K562 (cell line): Measurements from ENCODE around the gene TTBK1. TPM values are rescaled to one million over a fixed set of nuclear protein-coding genes. Genes with fewer than 3 reads are reported as not detected.

Experiments
- BCL6 ChIP-seq: fragments of 250-450 bp; sonication (Bioruptor Pico); IDR thresholded peaks from 2 replicates; pipeline ENCODE4 v1.4.0; 2020
- DIDO1 ChIP-seq: fragments of 450-650 bp; IDR thresholded peaks from 2 replicates; pipeline ENCODE4 v1.6.1; 2016; ENCODE audit warnings: low read depth, missing biosample characterization, missing genetic modification characterization
- E2F5 ChIP-seq: sonication (generic); formaldehyde crosslinking; IDR thresholded peaks from 2 replicates; pipeline ENCODE4 v1.8.0; 2022; ENCODE audit warnings: mild to moderate bottlenecking, missing genetic modification reagents
- ETS2 ChIP-seq: IDR thresholded peaks from 2 replicates; pipeline ENCODE4 v1.6.1; 2016; ENCODE audit warnings: borderline replicate concordance, missing genetic modification characterization, mild to moderate bottlenecking, moderate library complexity, missing compliant biosample characterization; ENCODE audit not compliant: poor library complexity, severe bottlenecking
- FOS ChIP-seq: IDR thresholded peaks from 3 replicates; pipeline ENCODE4 v1.6.1; 2011; ENCODE audit not compliant: insufficient read length; ENCODE audit errors: extremely low read depth
- FOXA3 ChIP-seq, 2 experiments: fragments of 450-650 bp in 1 of 2; sonication (generic) in 1 of 2; formaldehyde crosslinking; IDR thresholded peaks in 1 of 2; conservative IDR thresholded peaks in 1 of 2; 2 replicates each; pipeline versions ENCODE4 v1.4.0 to v1.8.0; 2020 to 2022; ENCODE audit warnings: mild to moderate bottlenecking in 2 of 2, missing genetic modification reagents in 1 of 2
- LCOR ChIP-seq: sonication (generic); formaldehyde crosslinking; IDR thresholded peaks from 2 replicates; pipeline ENCODE4 v1.8.0; 2022; ENCODE audit warnings: mild to moderate bottlenecking, missing genetic modification reagents
- LEF1 ChIP-seq: fragments of 450-650 bp; IDR thresholded peaks from 2 replicates; pipeline ENCODE4 v1.6.1; 2016; ENCODE audit warnings: mild to moderate bottlenecking
- MAFF ChIP-seq: IDR thresholded peaks from 2 replicates; pipeline ENCODE4 v1.6.1; 2012; ENCODE audit warnings: low read length, improper control_type of control experiment
- MNT ChIP-seq, 2 experiments: fragments of 450-650 bp; conservative IDR thresholded peaks; 2 replicates each; pipeline ENCODE4 v1.6.1; 2017; ENCODE audit warnings: mild to moderate bottlenecking in 2 of 2, moderate library complexity in 2 of 2
- NEUROD1 ChIP-seq: fragments of 150-350 bp; IDR thresholded peaks from 2 replicates; pipeline ENCODE4 v1.6.1; 2014; ENCODE audit warnings: borderline replicate concordance, low read length, low read depth; ENCODE audit not compliant: partially characterized antibody
- NRF1 ChIP-seq, 2 experiments: fragments of 450-650 bp; IDR thresholded peaks in 1 of 2; conservative IDR thresholded peaks in 1 of 2; 2 replicates each; pipeline ENCODE4 v1.6.1; 2014; ENCODE audit warnings: mild to moderate bottlenecking in 2 of 2
- PURB ChIP-seq: sonication (generic); formaldehyde crosslinking; IDR thresholded peaks from 2 replicates; pipeline ENCODE4 v1.9.0; 2021; ENCODE audit warnings: low read depth, mild to moderate bottlenecking, missing genetic modification reagents
- RAD51 ChIP-seq: fragments of 450-650 bp; IDR thresholded peaks from 2 replicates; pipeline ENCODE4 v1.7.1; 2016; ENCODE audit warnings: low read depth, mild to moderate bottlenecking, borderline replicate concordance
- SAP30 ChIP-seq: fragments of 200-600 bp; sonication (generic); IDR thresholded peaks from 2 replicates; pipeline ENCODE4 v1.6.1; 2012; ENCODE audit warnings: borderline replicate concordance, low read depth, mild to moderate bottlenecking, moderate library complexity, low read length, control low read depth, inconsistent platforms; ENCODE audit not compliant: insufficient read depth, poor library complexity, severe bottlenecking
- TCF15 ChIP-seq: fragments of 250-450 bp; sonication (Bioruptor Pico); IDR thresholded peaks from 2 replicates; pipeline ENCODE4 v1.8.0; 2022; ENCODE audit warnings: moderate library complexity, mild to moderate bottlenecking, inconsistent platforms
- ZKSCAN8 ChIP-seq: fragments of 200-800 bp; sonication (Bioruptor generic); IDR thresholded peaks from 2 replicates; pipeline ENCODE4 v1.6.1; 2016; ENCODE audit warnings: missing genetic modification characterization, missing compliant biosample characterization
- ZNF239 ChIP-seq: fragments of 250-450 bp; sonication (Bioruptor Pico); IDR thresholded peaks from 2 replicates; pipeline ENCODE4 v1.4.0; 2020; ENCODE audit warnings: mild to moderate bottlenecking
- ZSCAN32 ChIP-seq: fragments of 450-650 bp; formaldehyde crosslinking; IDR thresholded peaks from 2 replicates; pipeline ENCODE4 v1.4.0; 2020; ENCODE audit warnings: mild to moderate bottlenecking, moderate library complexity
- polyA plus RNA-seq, 8 experiments: library from polyadenylated mRNA; depleted of rRNA in 4 of 8; stranded (reverse) in 5 of 8; unstranded in 3 of 8; fragments of >200 nt; fragmentation: Nextera tagmentation in 2 of 8; fragmentation: Illumina TruSeq in 1 of 8; extraction: Ambion mirVana in 2 of 8; extraction: Trizol in 1 of 8; gene quantifications; 2 replicates each; pipeline versions ENCODE4 v1.2.1 to v1.2.3, GENCODE V29; 2011 to 2014; ENCODE audit warnings: inconsistent platforms in 1 of 8, missing spikeins in 1 of 8
- total RNA-seq, 7 experiments: library from RNA; depleted of rRNA in 6 of 7; stranded (reverse); fragments of >200 nt in 6 of 7; fragmentation: Illumina TruSeq in 2 of 7; extraction: Trizol in 2 of 7; gene quantifications; 2 replicates each; pipeline versions ENCODE4 v1.2.1 to v1.2.3, GENCODE V29; 2011 to 2021; ENCODE audit warnings: low replicate concordance in 1 of 7
- TF ChIP-seq, protein P1 (sequence below): sonication (generic); formaldehyde crosslinking; IDR thresholded peaks from 2 replicates; pipeline ENCODE4 v1.8.0; 2022; ENCODE audit warnings: missing genetic modification reagents, mild to moderate bottlenecking, borderline replicate concordance

Gene TTBK1
- total and polyA plus RNA-seq, 9 of the 15 experiments (the other 6 are each of a cell fraction or from before 2014, with no cell fraction given), result not detected

GRCh38 chr6:43308101-43308989, 65.1 kb downstream of the TTBK1 start, which contains the start of gene CRIP3 (continued):
- TF ChIP-seq, protein P1, sequence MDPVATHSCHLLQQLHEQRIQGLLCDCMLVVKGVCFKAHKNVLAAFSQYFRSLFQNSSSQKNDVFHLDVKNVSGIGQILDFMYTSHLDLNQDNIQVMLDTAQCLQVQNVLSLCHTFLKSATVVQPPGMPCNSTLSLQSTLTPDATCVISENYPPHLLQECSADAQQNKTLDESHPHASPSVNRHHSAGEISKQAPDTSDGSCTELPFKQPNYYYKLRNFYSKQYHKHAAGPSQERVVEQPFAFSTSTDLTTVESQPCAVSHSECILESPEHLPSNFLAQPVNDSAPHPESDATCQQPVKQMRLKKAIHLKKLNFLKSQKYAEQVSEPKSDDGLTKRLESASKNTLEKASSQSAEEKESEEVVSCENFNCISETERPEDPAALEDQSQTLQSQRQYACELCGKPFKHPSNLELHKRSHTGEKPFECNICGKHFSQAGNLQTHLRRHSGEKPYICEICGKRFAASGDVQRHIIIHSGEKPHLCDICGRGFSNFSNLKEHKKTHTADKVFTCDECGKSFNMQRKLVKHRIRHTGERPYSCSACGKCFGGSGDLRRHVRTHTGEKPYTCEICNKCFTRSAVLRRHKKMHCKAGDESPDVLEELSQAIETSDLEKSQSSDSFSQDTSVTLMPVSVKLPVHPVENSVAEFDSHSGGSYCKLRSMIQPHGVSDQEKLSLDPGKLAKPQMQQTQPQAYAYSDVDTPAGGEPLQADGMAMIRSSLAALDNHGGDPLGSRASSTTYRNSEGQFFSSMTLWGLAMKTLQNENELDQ (CRISPR knock-in tag), result no peak
- no peak for TF ChIP-seq BCL6 (CRISPR knock-in tag)
- peak; percentile 20 for TF ChIP-seq NEUROD1
- TF ChIP-seq LCOR (CRISPR knock-in tag), result peak; percentile 71; the same call in 1 of the 2 replicates
- TF ChIP-seq LEF1, result no peak
- TF ChIP-seq TCF15 (CRISPR knock-in tag), result no peak
- TF ChIP-seq NRF1 (conservative IDR thresholded peaks at IDR 0.05 in 1 of 2, IDR thresholded peaks at IDR 0.05 in 1 of 2), result peak; percentile 60 to 64
- no peak for TF ChIP-seq ZKSCAN8
- TF ChIP-seq MNT (conservative IDR thresholded peaks at IDR 0.05), result peak in 1 of 2 experiments; percentile 19; a peak in 1 of 4 replicates
- TF ChIP-seq ETS2 (tag), result no peak
- no peak for TF ChIP-seq DIDO1 (tag)
- TF ChIP-seq SAP30, result no peak
- no peak for TF ChIP-seq FOXA3 (CRISPR knock-in tag; conservative IDR thresholded peaks at IDR 0.05 in 1 of 2, IDR thresholded peaks at IDR 0.05 in 1 of 2)
- TF ChIP-seq ZSCAN32 (CRISPR knock-in tag), result no peak
- TF ChIP-seq FOS, result no peak
- no peak for TF ChIP-seq PURB (CRISPR knock-in tag)
- no peak for TF ChIP-seq E2F5 (CRISPR knock-in tag)
- no peak for TF ChIP-seq MAFF
- no peak for TF ChIP-seq ZNF239 (CRISPR knock-in tag)
- TF ChIP-seq RAD51, result no peak
